ENCODE data around the gene APOL6. TPM values are rescaled to one million over a fixed set of nuclear protein-coding genes. Genes with fewer than 3 reads are reported as not detected.

APOL6 gene
- total RNA-seq (2022) (7.2 and 9.6 TPM in 2 replicates), Bru-seq, nascent RNA (percentile 66 among the genes with signal in this experiment), BruChase-seq, experiment 1, labeled RNA remaining after a 6-hour chase (percentile 95 among the genes with signal in this experiment), BruChase-seq, experiment 2, labeled RNA remaining after a 2-hour chase (percentile 89 among the genes with signal in this experiment)
- long read RNA-seq, full-length matches to known transcripts, result 4 of 7 reads
- long read RNA-seq, partial matches to known transcripts, result 0 of 7 reads
- long read RNA-seq, other reads (novel, unspliced or antisense), result 3 of 7 reads

- DNase-seq (ENCODE audit: unreplicated experiment), result peak; percentile 82
- Mint-ChIP-seq H3K4me3 (ENCODE audit: unreplicated experiment) (peak within 1 kb of the TSS; percentile 94), H3K4me1 (ENCODE audit: insufficient read depth, unreplicated experiment) (peaks cover 14% of the 10 kb centered on the region), H3K9me3 (ENCODE audit: unreplicated experiment) (no peaks in the 10 kb centered on the region), H3K36me3 (ENCODE audit: insufficient read depth, unreplicated experiment) (peaks cover 7% of the 10 kb centered on the region), H3K27me3 (ENCODE audit: insufficient read depth, unreplicated experiment) (no peaks in the 10 kb centered on the region), H3K27ac (ENCODE audit: low read depth, unreplicated experiment) (peak within 1 kb of the TSS; percentile 98)
- intact Hi-C loops (cut with micrococcal nuclease), result no loop called here
- TF ChIP-seq CTCF (IDR thresholded peaks at IDR 0.05; ENCODE audit: unreplicated experiment), result no peak
- CTCF ChIA-PET, result interaction anchor here (0.6 to 2.1 kb wide), 9 partner anchors 14 to 219 kb away, joined by 3 to 19 read pairs (median 3); no protein-coding TSS in a partner anchor
- POLR2A ChIA-PET, result interaction anchor here (0.6 to 2.5 kb wide), 21 partner anchors 8 to 600 kb away, joined by 3 to 7 read pairs (median 4); partner anchors contain the start of gene TOM1
- BruUV-seq (replicated peaks), result TSS peak; percentile 89
Observed at GRCh38 chr22:35648066-35649025, at the start of gene APOL6. Gene APOL6 (plus strand): TSS chr22:35648446. CDS start chr22:35656426, 7,980 bp downstream.

GRCh38 chr22:35599364-35599763 lies 48.9 kb upstream of the APOL6 start:
- no peaks in the 10 kb centered on the region for H3K9me3 Mint-ChIP-seq (ENCODE audit: unreplicated experiment)
- no TSS peak for BruUV-seq (replicated peaks)
- H3K36me3 Mint-ChIP-seq (ENCODE audit: insufficient read depth, unreplicated experiment), result no peaks in the 10 kb centered on the region
- intact Hi-C loops (cut with micrococcal nuclease), result no loop called here
- H3K4me3 Mint-ChIP-seq (ENCODE audit: unreplicated experiment), result no peak overlapping the region
- no peaks in the 10 kb centered on the region for H3K4me1 Mint-ChIP-seq (ENCODE audit: insufficient read depth, unreplicated experiment)
- TF ChIP-seq CTCF (IDR thresholded peaks at IDR 0.05; ENCODE audit: unreplicated experiment), result no peak
- H3K27me3 Mint-ChIP-seq (ENCODE audit: insufficient read depth, unreplicated experiment), result no peaks in the 10 kb centered on the region
- no peak overlapping the region for H3K27ac Mint-ChIP-seq (ENCODE audit: low read depth, unreplicated experiment)
- ChIA-PET CTCF (no interaction called here), POLR2A (interaction anchor here (1.2 kb wide), 1 partner anchor 13 kb away, joined by 3 read pairs; no protein-coding TSS in a partner anchor)
- no peak for DNase-seq (ENCODE audit: unreplicated experiment)

GRCh38 chr22:35600476-35600875 lies 47.8 kb upstream of the APOL6 start:
- CTCF ChIA-PET, result interaction anchor here (1.2 kb wide), 1 partner anchor 17 kb away, joined by 3 read pairs; no protein-coding TSS in a partner anchor
- Mint-ChIP-seq H3K9me3 (ENCODE audit: unreplicated experiment) (no peaks in the 10 kb centered on the region), H3K4me1 (ENCODE audit: insufficient read depth, unreplicated experiment) (no peaks in the 10 kb centered on the region), H3K4me3 (ENCODE audit: unreplicated experiment) (no peak overlapping the region), H3K27me3 (ENCODE audit: insufficient read depth, unreplicated experiment) (no peaks in the 10 kb centered on the region), H3K27ac (ENCODE audit: low read depth, unreplicated experiment) (no peak overlapping the region), H3K36me3 (ENCODE audit: insufficient read depth, unreplicated experiment) (no peaks in the 10 kb centered on the region)
- no peak for DNase-seq (ENCODE audit: unreplicated experiment)
- BruUV-seq (replicated peaks), result no TSS peak
- TF ChIP-seq CTCF (IDR thresholded peaks at IDR 0.05; ENCODE audit: unreplicated experiment), result no peak
- intact Hi-C loops (cut with micrococcal nuclease), result no loop called here
- POLR2A ChIA-PET, result interaction anchor here (1.2 kb wide), 1 partner anchor 12 kb away, joined by 3 read pairs; no protein-coding TSS in a partner anchor

Data from MCF 10A (cell line).